Nephron progenitor cell (in vitro differentiated cells): ENCODE results near the gene SREBF1.

Experiments
- DNase-seq: peaks from one replicate; pipeline ENCODE4 v3.0.0; 2021
- H3K27ac Mint-ChIP-seq: 2 replicates; pipeline ENCODE4 v1.8.0; 2021; ENCODE audit warnings: mild to moderate bottlenecking, moderate library complexity, mixed read lengths
- H3K27me3 Mint-ChIP-seq: 2 replicates; pipeline ENCODE4 v1.8.0; 2021; ENCODE audit warnings: mild to moderate bottlenecking, low read depth, mixed read lengths; ENCODE audit not compliant: poor library complexity
- H3K36me3 Mint-ChIP-seq: 2 replicates; pipeline ENCODE4 v1.8.0; 2021; ENCODE audit warnings: low read depth, mixed read lengths
- H3K4me1 Mint-ChIP-seq: 2 replicates; pipeline ENCODE4 v1.8.0; 2021; ENCODE audit warnings: mixed read lengths
- H3K4me3 Mint-ChIP-seq: 2 replicates; pipeline ENCODE4 v1.8.0; 2021; ENCODE audit warnings: mild to moderate bottlenecking, moderate library complexity, mixed read lengths
- H3K9me3 Mint-ChIP-seq: 2 replicates; pipeline ENCODE4 v1.8.0; 2021; ENCODE audit warnings: mild to moderate bottlenecking, moderate library complexity, mixed read lengths
- CTCF ChIP-seq: fragments of 200-600 bp; sonication (generic); IDR thresholded peaks from 2 replicates; pipeline ENCODE4 v1.5.0; 2021; ENCODE audit warnings: antibody characterized with exemption

The SREBF1 gene

DNA sequence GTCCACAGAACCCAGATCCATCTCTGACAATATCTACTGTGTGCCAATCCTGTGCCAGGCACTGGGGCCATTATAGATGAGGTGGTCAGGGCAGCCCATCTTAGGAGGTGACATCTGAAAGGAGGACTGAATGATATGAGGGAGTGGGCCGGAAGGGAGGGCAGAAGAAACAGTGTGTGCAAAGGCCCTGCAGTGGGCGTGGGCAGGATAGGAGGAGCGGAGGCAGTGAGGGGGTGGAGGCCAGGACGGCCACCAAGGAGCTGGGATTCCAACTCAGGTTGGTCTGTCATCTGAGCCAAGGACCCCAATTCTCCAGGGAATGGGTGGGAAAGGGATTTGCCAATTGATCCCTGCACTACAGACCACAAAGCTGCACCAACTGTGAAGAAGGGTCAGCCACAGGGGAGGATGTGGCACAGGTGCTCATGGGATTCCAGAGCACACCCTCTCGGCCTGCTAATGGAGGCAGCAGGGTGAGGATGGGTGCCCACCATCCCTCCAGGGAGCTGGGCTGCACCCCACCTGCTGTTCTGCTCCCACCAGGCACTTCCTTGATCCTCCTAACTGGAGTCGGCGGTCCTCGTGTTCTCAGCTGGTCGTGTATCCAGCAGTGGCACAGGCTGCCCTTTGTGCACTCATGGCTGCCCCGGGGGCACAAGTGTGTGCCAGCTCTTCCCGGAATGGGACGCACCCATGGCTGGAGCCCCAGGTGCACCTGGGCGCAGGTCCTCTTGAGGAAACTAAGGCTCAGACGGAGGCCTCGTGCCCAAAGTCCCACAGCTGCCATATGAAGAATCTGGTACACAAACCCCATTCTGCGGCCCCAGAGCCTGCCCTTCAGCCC is 9.6 kb downstream of the SREBF1 start:
- H3K4me3 Mint-ChIP-seq: no peak overlapping the region
- peak overlapping the region; percentile 98 for H3K27ac Mint-ChIP-seq
- peaks cover 8% of the 10 kb centered on the region for H3K36me3 Mint-ChIP-seq
- H3K9me3 Mint-ChIP-seq: no peaks in the 10 kb centered on the region
- no peaks in the 10 kb centered on the region for H3K27me3 Mint-ChIP-seq
- no peak for TF ChIP-seq CTCF
- H3K4me1 Mint-ChIP-seq: peaks cover 77% of the 10 kb centered on the region
- no peak for DNase-seq

- peaks cover 78% of the 10 kb centered on the region for H3K4me1 Mint-ChIP-seq
- H3K27me3 Mint-ChIP-seq: no peaks in the 10 kb centered on the region
- no peak overlapping the region for H3K4me3 Mint-ChIP-seq
- no peak for TF ChIP-seq CTCF
- H3K36me3 Mint-ChIP-seq: peaks cover 5% of the 10 kb centered on the region
- peak overlapping the region; percentile 74 for H3K27ac Mint-ChIP-seq
- H3K9me3 Mint-ChIP-seq: no peaks in the 10 kb centered on the region
- no peak for DNase-seq
These were observed 10.5 kb downstream of the SREBF1 start for GRCh38 chr17:17826342-17826713.

DNA sequence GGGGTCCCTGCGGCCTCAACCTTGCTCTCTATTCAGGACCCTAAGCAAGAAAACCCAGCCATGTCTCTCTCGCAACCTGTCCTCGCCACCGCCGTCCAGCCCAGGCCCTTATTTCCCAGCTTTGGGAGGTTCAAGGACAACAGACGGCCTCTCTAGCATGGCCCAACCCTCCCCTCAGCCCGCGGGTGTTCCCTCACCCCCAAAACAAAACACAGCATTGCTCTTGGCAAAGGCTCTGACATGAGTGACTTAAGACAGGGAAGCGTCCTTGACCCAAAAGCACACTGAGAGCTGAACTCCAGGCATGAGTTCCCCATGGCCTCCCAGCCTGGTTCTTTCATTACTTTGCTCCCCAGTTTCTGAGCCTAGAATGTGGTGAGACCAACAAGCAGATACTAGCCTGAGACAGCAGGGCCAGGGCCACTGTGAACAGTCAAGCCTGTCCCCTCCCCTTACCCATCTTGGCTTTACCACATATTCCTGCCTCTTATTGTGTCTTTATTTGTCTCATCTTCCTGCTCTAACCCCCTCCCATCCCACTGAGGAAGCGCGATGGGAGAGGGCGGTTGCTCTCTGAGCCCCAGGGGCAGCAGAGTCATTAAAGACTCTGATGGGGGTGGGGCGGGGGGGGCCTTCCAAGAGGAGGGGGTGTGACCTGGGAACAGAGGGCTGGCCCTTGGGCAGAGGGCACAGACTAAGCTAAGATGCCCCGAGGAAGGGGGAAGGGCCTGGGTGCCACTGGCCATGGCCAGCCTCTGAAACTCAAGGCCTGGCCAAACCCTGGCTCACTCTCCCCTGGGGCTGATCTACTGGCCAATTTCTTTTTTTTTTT is 11.8 kb downstream of the SREBF1 start:
- Mint-ChIP-seq H3K9me3 (no peaks in the 10 kb centered on the region), H3K27ac (peak overlapping the region; percentile 97)

DNA sequence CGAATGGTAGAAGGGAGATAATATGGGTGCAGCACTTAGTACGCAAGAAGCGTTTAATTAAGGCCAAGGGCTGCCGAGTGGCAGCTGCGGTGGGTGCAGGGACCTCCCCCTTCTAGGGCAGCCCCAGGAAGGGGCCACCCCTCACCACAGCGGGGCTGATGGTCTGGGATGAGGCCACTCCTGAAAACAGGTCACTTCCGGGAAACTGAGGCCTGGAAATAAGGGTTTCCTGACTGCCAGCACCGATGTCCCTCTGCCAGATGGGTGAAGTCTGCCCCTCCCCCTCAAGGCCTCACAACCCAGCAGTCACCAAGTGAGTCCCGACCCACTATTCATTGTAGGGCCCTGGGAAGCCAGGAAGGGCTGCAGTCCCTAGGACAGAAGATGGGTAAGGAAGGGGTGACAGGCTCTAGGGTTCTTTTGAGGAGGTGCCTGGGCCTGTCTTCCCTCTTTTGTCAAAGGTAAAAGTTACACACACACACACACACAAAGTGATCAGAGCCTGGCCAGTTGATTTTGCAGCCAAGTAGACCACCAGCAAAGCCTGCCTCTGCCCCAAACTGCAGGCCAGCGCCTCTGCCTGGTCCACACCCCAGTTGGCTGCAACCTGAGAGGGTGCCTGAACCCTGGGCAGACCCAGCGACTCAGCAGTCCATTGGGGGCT is 12.5 kb downstream of the SREBF1 start:
- H3K27ac Mint-ChIP-seq: peak overlapping the region; percentile 97
- TF ChIP-seq CTCF: no peak
- peak overlapping the region; percentile 70 for H3K4me3 Mint-ChIP-seq
- no peaks in the 10 kb centered on the region for H3K9me3 Mint-ChIP-seq
- H3K4me1 Mint-ChIP-seq: peaks cover 80% of the 10 kb centered on the region
- H3K36me3 Mint-ChIP-seq: peaks cover 5% of the 10 kb centered on the region
- no peaks in the 10 kb centered on the region for H3K27me3 Mint-ChIP-seq
- no peak for DNase-seq

More for the DNA sequence above, 11.8 kb downstream of the SREBF1 start:
- Mint-ChIP-seq H3K36me3 (peaks cover 5% of the 10 kb centered on the region), H3K4me3 (peak overlapping the region; percentile 56), H3K27me3 (no peaks in the 10 kb centered on the region), H3K4me1 (peaks cover 80% of the 10 kb centered on the region)
- no peak for TF ChIP-seq CTCF
- no peak for DNase-seq

- no peaks in the 10 kb centered on the region for H3K9me3 Mint-ChIP-seq
- peaks cover 83% of the 10 kb centered on the region for H3K4me1 Mint-ChIP-seq
- no peaks in the 10 kb centered on the region for H3K27me3 Mint-ChIP-seq
- H3K27ac Mint-ChIP-seq: peak overlapping the region; percentile 91
- no peak for TF ChIP-seq CTCF
- H3K36me3 Mint-ChIP-seq: peaks cover 10% of the 10 kb centered on the region
- peak; percentile 88 for DNase-seq
- peak overlapping the region; percentile 70 for H3K4me3 Mint-ChIP-seq
These were observed 13.2 kb downstream of the SREBF1 start for GRCh38 chr17:17823433-17824118.
